Kidney (tissue), 14 donors: ENCODE data around the gene ADAM17. TPM values are rescaled to one million over a fixed set of nuclear protein-coding genes. Genes with fewer than 3 reads are reported as not detected.

Experiments used
- DNase-seq, 5 donors: peaks; one replicate each; pipeline ENCODE4 v3.0.0-alpha.2; 2013 to 2020
- FAIRE-seq: peaks from 2 replicates; lab custom pipeline; 2012; peaks lifted over from hg19 to GRCh38; lab: Jason Lieb, UNC
- H3K27ac ChIP-seq, 2 donors: one replicate each; pipeline ENCODE4 v1.7.0; 2013; ENCODE audit warnings: low read depth in 2 of 2, low read length in 2 of 2, inconsistent platforms in 1 of 2
- H3K27me3 ChIP-seq: one replicate; pipeline ENCODE4 v1.7.1; 2013; ENCODE audit warnings: low read length, inconsistent platforms; ENCODE audit not compliant: control insufficient read depth, insufficient read depth
- H3K36me3 ChIP-seq, 3 donors: one replicate each; pipeline versions ENCODE4 v1.7.0 to v1.7.1; 2013; ENCODE audit warnings: low read length in 3 of 3, control low read depth in 1 of 3, inconsistent platforms in 1 of 3; ENCODE audit not compliant: insufficient read depth in 3 of 3, control insufficient read depth in 2 of 3
- H3K4me1 ChIP-seq, 3 donors: one replicate each; pipeline versions ENCODE4 v1.7.0 to v1.7.1; 2013; ENCODE audit warnings: low read length in 3 of 3, inconsistent platforms in 1 of 3, low read depth in 1 of 3; ENCODE audit not compliant: control insufficient read depth in 2 of 3, insufficient read depth in 2 of 3
- H3K4me3 ChIP-seq, 3 donors: one replicate each; pipeline versions ENCODE4 v1.7.0 to v1.8.1; 2013; ENCODE audit warnings: low read length in 3 of 3, control low read depth in 1 of 3, inconsistent platforms in 1 of 3
- H3K9ac ChIP-seq, 3 donors: one replicate each; pipeline versions ENCODE4 v1.7.0 to v1.7.1; 2013; ENCODE audit warnings: low read length in 3 of 3, control low read depth in 1 of 3, inconsistent platforms in 1 of 3
- H3K9me3 ChIP-seq, 3 donors: one replicate each; pipeline versions ENCODE4 v1.7.0 to v1.7.1; 2013; ENCODE audit warnings: low read length in 3 of 3, control low read depth in 1 of 3, inconsistent platforms in 1 of 3; ENCODE audit not compliant: control insufficient read depth in 2 of 3, insufficient read depth in 1 of 3
- intact Hi-C: fragments of 100-400 bp; cut with DNase I; formaldehyde crosslinking; loops from one replicate; pipeline ENCODE4 v1.11.1; 2022
- polyA plus RNA-seq: library from polyadenylated mRNA; stranded (reverse); fragments of 350-450 nt; fragmentation: Illumina TruSeq; extraction: RNeasy Lipid Tissue Mini Kit (QIAGEN cat#74804); gene quantifications from one replicate; pipeline ENCODE4 v1.2.3, GENCODE V29; 2014; ENCODE audit warnings: low read depth, low replicate concordance; ENCODE audit not compliant: insufficient read depth
- total RNA-seq: library from RNA; stranded (reverse); fragmentation: NEBNext Ultra II Directional; extraction: Animal tissue kit (Norgen Biotek cat#: 25700); gene quantifications from one replicate; pipeline ENCODE4 v1.2.1, GENCODE V29; 2021
- TF ChIP-seq, protein P1 (sequence below): IDR thresholded peaks from 3 replicates; pipeline ENCODE4 v1.5.1; 2012; ENCODE audit warnings: mild to moderate bottlenecking, moderate library complexity, borderline replicate concordance; ENCODE audit not compliant: insufficient read depth; ENCODE audit errors: extremely low read depth
- donor health status: control.
- donor health status: control.
- donor health status: control.
- donor health status: control.
- donor health status: control.
- donor health status: DM: yes; HTN: yes; CAD: no.
- donor health status: Normal renal cell carcinoma (clear cell type).

ADAM17 gene
- total and polyA plus RNA-seq, 2 donors from 2014 or later = 6.5 to 29.9 TPM

DNA sequence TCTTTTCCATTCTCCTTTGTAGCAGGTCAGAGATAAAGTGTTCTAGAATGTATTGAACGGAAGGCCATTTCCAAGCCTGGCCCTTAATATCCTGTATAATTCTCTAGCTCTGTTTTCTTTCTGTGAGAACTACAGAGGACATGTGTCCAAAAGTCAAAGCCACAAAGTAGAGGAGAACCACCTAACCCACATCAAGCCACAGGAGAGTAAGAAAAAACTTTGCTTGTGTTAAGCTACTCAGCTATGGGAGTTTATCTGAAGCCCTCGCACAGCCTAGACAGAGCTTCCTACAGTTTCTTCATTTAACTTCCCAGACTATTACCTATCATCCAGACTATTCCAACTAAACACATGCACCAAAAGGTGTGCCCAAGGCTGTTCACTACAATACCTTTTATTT is 22.0 kb downstream of the ADAM17 start:
- Histone ChIP-seq H3K36me3 (peaks cover 0 to 5% (median 2%) of the 10 kb centered on the region in 3 donors), H3K9ac (no peak overlapping the region), H3K4me3 (no peak overlapping the region), H3K27me3 (no peaks in the 10 kb centered on the region), H3K4me1 (no peaks in the 10 kb centered on the region), H3K9me3 (no peaks in the 10 kb centered on the region), H3K27ac (no peak overlapping the region)
- TF ChIP-seq, protein P1, sequence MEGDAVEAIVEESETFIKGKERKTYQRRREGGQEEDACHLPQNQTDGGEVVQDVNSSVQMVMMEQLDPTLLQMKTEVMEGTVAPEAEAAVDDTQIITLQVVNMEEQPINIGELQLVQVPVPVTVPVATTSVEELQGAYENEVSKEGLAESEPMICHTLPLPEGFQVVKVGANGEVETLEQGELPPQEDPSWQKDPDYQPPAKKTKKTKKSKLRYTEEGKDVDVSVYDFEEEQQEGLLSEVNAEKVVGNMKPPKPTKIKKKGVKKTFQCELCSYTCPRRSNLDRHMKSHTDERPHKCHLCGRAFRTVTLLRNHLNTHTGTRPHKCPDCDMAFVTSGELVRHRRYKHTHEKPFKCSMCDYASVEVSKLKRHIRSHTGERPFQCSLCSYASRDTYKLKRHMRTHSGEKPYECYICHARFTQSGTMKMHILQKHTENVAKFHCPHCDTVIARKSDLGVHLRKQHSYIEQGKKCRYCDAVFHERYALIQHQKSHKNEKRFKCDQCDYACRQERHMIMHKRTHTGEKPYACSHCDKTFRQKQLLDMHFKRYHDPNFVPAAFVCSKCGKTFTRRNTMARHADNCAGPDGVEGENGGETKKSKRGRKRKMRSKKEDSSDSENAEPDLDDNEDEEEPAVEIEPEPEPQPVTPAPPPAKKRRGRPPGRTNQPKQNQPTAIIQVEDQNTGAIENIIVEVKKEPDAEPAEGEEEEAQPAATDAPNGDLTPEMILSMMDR = no peak
- no peak for FAIRE-seq
- intact Hi-C loops = no loop called here
- no peak for DNase-seq

DNA sequence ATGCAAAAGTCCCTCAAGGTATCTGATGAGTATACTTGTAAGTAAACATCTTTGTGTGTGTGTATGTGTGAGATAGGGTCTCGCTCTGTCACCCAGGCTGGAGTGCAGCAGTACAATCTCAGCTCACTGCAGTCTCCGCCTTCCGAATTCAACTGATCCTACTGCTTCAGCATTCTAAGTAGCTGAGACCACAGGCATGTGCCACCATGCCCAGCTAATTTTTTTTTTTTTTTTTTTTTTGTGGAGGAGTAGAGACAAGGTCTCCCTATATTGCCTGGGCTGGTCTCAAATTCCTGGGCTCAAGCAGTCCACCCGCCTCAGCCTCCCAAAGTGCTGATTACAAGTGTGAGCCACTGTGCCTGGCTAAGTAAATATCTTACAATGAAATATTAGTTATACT is 23.2 kb downstream of the ADAM17 start:
- H3K4me3 ChIP-seq = no peak overlapping the region
- FAIRE-seq (no peak), DNase-seq (no peak)
- H3K4me1 ChIP-seq = no peaks in the 10 kb centered on the region
- H3K27me3 ChIP-seq = no peaks in the 10 kb centered on the region
- no peak overlapping the region for H3K27ac ChIP-seq
- TF ChIP-seq, protein P1 = no peak
- no peaks in the 10 kb centered on the region for H3K9me3 ChIP-seq
- no peak overlapping the region for H3K9ac ChIP-seq
- H3K36me3 ChIP-seq = peaks cover 0 to 5% (median 2%) of the 10 kb centered on the region in 3 donors
- intact Hi-C loops = no loop called here

DNA sequence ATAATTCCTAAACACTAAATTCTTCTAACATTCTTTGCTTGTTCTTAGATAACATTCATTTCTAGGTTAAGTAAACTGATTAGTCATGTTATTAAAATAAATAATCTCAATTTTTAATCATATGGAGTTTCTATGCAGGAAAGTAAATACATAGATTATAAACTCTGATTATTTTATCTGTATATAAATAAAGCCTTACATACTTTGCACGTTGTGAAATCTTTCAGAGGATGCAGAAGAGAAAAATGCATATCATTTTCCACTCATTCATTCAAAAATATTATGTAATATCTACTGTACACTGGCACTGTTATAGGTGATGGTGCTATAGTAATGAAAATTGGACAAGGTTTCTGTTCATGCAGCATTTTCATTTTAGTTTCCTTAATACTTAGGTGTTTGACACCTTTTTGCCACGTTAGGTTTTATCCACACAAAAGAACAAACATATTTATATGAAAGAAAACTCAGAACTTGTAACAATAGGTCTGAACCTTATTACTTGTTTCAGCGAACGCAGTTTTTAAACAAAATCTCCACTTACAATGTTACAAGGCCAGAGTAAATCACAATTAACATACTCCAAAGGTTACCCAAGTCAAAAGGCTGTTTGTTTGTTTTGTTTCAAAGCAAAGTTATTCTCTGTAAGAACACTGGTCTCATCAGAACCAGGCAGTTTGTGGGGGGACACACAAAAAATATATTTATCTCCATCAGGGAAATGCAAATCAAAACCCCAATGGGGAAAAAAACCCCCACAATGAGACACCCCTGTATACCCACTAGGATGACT is 27.4 kb downstream of the ADAM17 start:
- no peak overlapping the region for H3K9ac ChIP-seq
- FAIRE-seq (no peak), DNase-seq (no peak)
- H3K9me3 ChIP-seq = no peaks in the 10 kb centered on the region
- H3K36me3 ChIP-seq = peaks cover 0 to 13% (median 5%) of the 10 kb centered on the region in 3 donors
- H3K27me3 ChIP-seq = no peaks in the 10 kb centered on the region
- intact Hi-C loops = no loop called here
- H3K27ac ChIP-seq = no peak overlapping the region
- no peaks in the 10 kb centered on the region for H3K4me1 ChIP-seq
- TF ChIP-seq, protein P1 = no peak
- H3K4me3 ChIP-seq = no peak overlapping the region
